T1000 (cell line): Measurements from ENCODE around the gene SNRPD3.
"Not testable (repeated sequence)": the region's sequence is repeated elsewhere in the genome, so short reads cannot be mapped to it uniquely, and the experiment has no call there.

ENCODE experiments used
- DNase-seq: peaks from one replicate; lab custom pipeline; 2025; ENCODE audit warnings: mixed read lengths; lab: John Stamatoyannopoulos, UW

Gene SNRPD3

DNA sequence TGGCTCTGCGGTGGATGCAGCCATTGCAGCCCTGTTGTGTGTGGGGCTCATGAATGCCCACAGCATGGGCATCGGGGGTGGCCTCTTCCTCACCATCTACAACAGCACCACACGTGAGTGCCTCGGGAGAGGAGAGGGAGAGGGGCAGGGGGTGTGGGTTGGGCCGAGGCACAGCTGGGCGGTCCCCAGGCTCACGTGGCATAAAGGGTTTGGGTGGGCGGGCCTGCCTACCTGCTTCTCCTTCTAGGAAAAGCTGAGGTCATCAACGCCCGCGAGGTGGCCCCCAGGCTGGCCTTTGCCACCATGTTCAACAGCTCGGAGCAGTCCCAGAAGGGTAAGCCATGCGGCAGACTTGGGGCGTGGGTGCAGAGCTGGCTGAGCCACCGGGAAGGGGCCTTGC is 59.0 kb downstream of the SNRPD3 start:
- not testable (repeated sequence) for DNase-seq

DNA sequence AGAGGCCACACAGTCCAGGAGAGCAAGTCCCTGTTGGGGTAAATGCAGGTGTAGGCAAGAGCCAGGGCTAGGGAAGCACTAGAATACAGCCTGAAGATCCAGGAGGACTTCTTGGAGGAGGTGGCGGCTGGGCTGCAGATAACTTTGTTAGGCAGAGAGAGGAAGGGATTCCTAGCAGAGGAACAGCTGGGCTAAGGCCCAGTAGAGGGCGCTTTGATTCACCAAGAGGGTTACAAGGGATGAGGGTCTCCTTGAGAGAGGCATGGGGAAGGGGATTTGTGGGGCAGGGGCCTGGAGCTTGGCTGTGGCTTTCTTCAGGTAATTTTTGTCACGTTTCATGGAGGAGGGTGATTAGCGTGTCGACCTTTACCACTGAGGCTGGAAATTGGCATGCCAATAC is 65.4 kb downstream of the SNRPD3 start:
- DNase-seq = not testable (repeated sequence)

DNA sequence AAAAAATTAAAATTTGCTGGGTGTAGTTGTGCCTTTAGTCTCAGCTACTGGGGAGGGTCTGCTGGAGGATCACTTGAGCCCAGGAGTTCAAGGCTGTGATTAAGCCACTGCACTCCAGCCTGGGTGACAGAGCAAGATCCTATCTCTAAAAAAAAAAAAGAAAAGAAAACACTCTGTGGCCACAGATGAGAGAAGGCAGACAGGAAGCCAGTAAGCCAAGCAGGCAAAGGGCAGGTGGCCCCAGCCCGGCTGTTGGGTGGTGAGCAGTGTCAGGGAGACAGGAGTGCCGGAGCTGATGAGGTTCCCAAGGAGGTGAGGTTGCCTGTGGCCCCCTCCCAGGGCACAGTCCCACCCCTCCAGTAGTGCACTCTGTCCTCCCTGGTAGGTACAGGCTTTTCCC is 66.8 kb downstream of the SNRPD3 start:
- not testable (repeated sequence) for DNase-seq
